ENCODE results near the gene PCBD1.

The PCBD1 gene

GRCh38 chr10:70932392-70933196 lies 44.2 kb upstream of the PCBD1 start:
- H3K27ac ChIP-seq, result no peak overlapping the region
- TF ChIP-seq ZFX (IDR thresholded peaks at IDR 0.05) (no peak), CTCF (conservative IDR thresholded peaks at IDR 0.05) (no peak)

- TF ChIP-seq ZFX (IDR thresholded peaks at IDR 0.05), result no peak
- no peak overlapping the region for H3K27ac ChIP-seq
Observed at GRCh38 chr10:70931168-70931815, 42.9 kb upstream of the PCBD1 start.

GRCh38 chr10:70930263-70931000 lies 42.1 kb upstream of the PCBD1 start:
- TF ChIP-seq ZFX (IDR thresholded peaks at IDR 0.05), result no peak
- no peak for TF ChIP-seq CTCF (conservative IDR thresholded peaks at IDR 0.05)

GRCh38 chr10:70928140-70928539 lies 39.8 kb upstream of the PCBD1 start:
- no peak overlapping the region for H3K27ac ChIP-seq
- TF ChIP-seq CTCF (conservative IDR thresholded peaks at IDR 0.05) (no peak), ZFX (IDR thresholded peaks at IDR 0.05) (no peak)

More at GRCh38 chr10:70930263-70931000, 42.1 kb upstream of the PCBD1 start:
- H3K27ac ChIP-seq, result no peak overlapping the region

- no peak overlapping the region for H3K27ac ChIP-seq
- TF ChIP-seq ZFX (IDR thresholded peaks at IDR 0.05) (no peak), CTCF (conservative IDR thresholded peaks at IDR 0.05) (no peak)
Observed at GRCh38 chr10:70927189-70927943, 39.0 kb upstream of the PCBD1 start.

- H3K27ac ChIP-seq, result no peak overlapping the region
- TF ChIP-seq CTCF (conservative IDR thresholded peaks at IDR 0.05) (no peak), ZFX (IDR thresholded peaks at IDR 0.05) (no peak)
Observed at GRCh38 chr10:70926226-70927000, 38.0 kb upstream of the PCBD1 start.

Measured in C4-2B (cell line).